OCI-LY3 (cell line): ENCODE data around the gene MAP7D3.

Source experiments
- H2AFZ ChIP-seq: fragments of 200-600, 300-600 bp; shearing (Covaris generic); 2 replicates; pipeline ENCODE4 v1.6.0; 2014; ENCODE audit warnings: antibody characterized with exemption, low read depth, low read length
- H3K27ac ChIP-seq: fragments of 200-600, 300-600 bp; sonication (generic); 2 replicates; pipeline ENCODE4 v1.5.1; 2014; ENCODE audit warnings: mild to moderate bottlenecking, low read length, moderate library complexity, mixed read lengths
- H3K27me3 ChIP-seq: fragments of 200-600, 300-600 bp; sonication (generic); 2 replicates; pipeline ENCODE4 v1.6.1; 2014; ENCODE audit warnings: low read depth, low read length, mixed read lengths
- H3K36me3 ChIP-seq: fragments of 200-600, 300-600 bp; sonication (generic); replicated peaks from 2 replicates; pipeline ENCODE3; 2014; ENCODE audit warnings: low read depth, low read length, mixed read lengths
- H3K4me1 ChIP-seq: fragments of 300-600, 200-600 bp; sonication (generic); 2 replicates; pipeline ENCODE4 v1.6.1; 2014; ENCODE audit warnings: low read length, mixed read lengths
- H3K4me2 ChIP-seq: fragments of 200-600, 300-600 bp; sonication (generic); 2 replicates; pipeline ENCODE4 v1.6.1; 2014; ENCODE audit warnings: low read length, mixed read lengths
- H3K4me3 ChIP-seq: fragments of 300-600, 200-600 bp; sonication (generic); 2 replicates; pipeline ENCODE4 v1.5.1; 2014; ENCODE audit warnings: antibody characterized with exemption, mild to moderate bottlenecking, low read length, moderate library complexity
- H3K79me2 ChIP-seq: fragments of 300-600, 200-600 bp; shearing (Covaris generic); 2 replicates; pipeline ENCODE4 v1.6.1; 2014; ENCODE audit warnings: mild to moderate bottlenecking, low read length, mixed read lengths
- H3K9ac ChIP-seq: fragments of 300-600, 200-600 bp; shearing (Covaris generic); 2 replicates; pipeline ENCODE4 v1.6.0; 2014; ENCODE audit warnings: mild to moderate bottlenecking, low read length, moderate library complexity
- H3K9me3 ChIP-seq: fragments of 200-600, 300-600 bp; shearing (Covaris generic); 2 replicates; pipeline ENCODE4 v1.6.1; 2014; ENCODE audit warnings: low read length, mixed read lengths; ENCODE audit not compliant: insufficient read depth
- H4K20me1 ChIP-seq: fragments of 200-600, 300-600 bp; sonication (generic); 2 replicates; pipeline ENCODE4 v1.6.1; 2016; ENCODE audit warnings: low read length, mixed read lengths; ENCODE audit not compliant: insufficient read depth
- EZH2phosphoT487 ChIP-seq: fragments of 200-600 bp; shearing (Covaris generic); IDR thresholded peaks from 2 replicates; pipeline ENCODE4 v1.6.1; 2018; ENCODE audit warnings: antibody characterized with exemption, mixed run types, low read depth
- TF ChIP-seq, protein P1 (sequence below): fragments of 200-600, 300-600 bp; sonication (generic); IDR thresholded peaks from 2 replicates; pipeline ENCODE4 v1.5.1; 2014; ENCODE audit warnings: antibody characterized with exemption, low read length, low read depth

The MAP7D3 gene

DNA sequence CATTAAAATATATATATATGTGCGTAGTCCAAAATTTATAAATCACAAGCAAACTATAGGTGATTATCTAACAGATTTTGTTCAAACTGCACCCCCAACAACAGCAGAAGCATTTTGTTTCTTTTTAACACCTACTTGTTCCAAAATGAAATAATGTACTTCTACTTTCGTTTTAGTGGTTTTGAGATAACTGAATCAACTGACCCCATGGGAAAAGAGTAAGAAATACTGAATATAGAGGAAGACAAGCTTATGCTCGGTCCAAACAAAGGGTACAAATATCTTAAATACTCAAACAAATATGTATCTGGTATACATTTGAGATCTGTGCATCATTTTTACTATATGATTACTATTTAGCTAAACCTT, 22.4 kb downstream of the MAP7D3 start:
- H3K4me2 ChIP-seq, result no peak overlapping the region
- no peaks in the 10 kb centered on the region for H3K79me2 ChIP-seq
- H3K27me3 ChIP-seq, result no peaks in the 10 kb centered on the region
- no peaks in the 10 kb centered on the region for H3K9me3 ChIP-seq
- H3K36me3 ChIP-seq, result peaks cover 11% of the 10 kb centered on the region
- no peak overlapping the region for H3K4me3 ChIP-seq
- no peak for TF ChIP-seq EZH2phosphoT487
- TF ChIP-seq, protein P1, sequence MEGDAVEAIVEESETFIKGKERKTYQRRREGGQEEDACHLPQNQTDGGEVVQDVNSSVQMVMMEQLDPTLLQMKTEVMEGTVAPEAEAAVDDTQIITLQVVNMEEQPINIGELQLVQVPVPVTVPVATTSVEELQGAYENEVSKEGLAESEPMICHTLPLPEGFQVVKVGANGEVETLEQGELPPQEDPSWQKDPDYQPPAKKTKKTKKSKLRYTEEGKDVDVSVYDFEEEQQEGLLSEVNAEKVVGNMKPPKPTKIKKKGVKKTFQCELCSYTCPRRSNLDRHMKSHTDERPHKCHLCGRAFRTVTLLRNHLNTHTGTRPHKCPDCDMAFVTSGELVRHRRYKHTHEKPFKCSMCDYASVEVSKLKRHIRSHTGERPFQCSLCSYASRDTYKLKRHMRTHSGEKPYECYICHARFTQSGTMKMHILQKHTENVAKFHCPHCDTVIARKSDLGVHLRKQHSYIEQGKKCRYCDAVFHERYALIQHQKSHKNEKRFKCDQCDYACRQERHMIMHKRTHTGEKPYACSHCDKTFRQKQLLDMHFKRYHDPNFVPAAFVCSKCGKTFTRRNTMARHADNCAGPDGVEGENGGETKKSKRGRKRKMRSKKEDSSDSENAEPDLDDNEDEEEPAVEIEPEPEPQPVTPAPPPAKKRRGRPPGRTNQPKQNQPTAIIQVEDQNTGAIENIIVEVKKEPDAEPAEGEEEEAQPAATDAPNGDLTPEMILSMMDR, result no peak
- no peak overlapping the region for H3K9ac ChIP-seq
- H3K4me1 ChIP-seq, result no peaks in the 10 kb centered on the region
- no peak overlapping the region for H3K27ac ChIP-seq
- H4K20me1 ChIP-seq, result no peaks in the 10 kb centered on the region
- H2AFZ ChIP-seq, result no peak overlapping the region

DNA sequence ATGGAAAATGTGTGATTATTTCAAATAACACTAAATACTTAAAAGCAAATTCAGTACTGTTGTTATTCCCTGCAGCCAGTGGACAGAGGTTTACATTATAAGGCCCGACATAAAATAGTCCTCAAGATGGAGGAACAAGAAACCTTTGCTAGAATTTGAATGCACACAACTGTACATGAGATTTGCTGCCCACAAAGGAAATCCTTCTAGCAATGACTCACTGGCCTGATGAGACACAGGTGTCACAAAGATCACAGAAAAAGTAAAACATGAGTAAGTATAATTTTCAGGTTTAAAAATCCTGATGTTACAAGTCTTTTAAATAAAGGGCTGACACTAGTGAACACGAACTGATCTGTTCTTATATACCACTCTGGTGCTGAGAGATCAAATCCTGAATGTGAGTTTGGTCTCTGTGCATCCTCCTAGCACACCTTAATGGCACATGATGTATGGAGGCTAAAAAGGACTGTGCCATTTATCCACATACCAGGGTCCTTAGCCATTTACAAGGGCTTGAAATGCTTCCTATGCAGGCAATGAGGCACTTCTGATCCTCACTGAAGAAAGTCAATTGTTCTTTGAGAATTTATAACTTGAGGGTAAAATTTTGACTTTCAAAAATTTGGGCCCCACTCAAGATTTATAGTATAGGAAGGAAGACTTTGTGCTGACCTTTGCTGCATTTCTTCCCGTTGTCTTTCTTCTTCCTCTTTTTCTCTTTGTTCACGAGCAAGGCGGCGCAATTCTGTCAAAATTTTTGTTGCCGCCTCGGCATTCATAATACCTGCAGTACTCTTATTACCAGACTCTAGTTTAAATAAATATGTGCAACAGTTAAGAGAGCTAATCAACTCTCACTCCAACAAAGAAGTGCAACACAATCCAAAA, 23.0 kb downstream of the MAP7D3 start:
- Histone ChIP-seq H3K79me2 (no peaks in the 10 kb centered on the region), H3K9me3 (no peaks in the 10 kb centered on the region), H2AFZ (no peak overlapping the region), H3K9ac (no peak overlapping the region), H3K27ac (no peak overlapping the region), H3K36me3 (peaks cover 11% of the 10 kb centered on the region), H3K27me3 (no peaks in the 10 kb centered on the region), H4K20me1 (no peaks in the 10 kb centered on the region), H3K4me2 (no peak overlapping the region), H3K4me1 (no peaks in the 10 kb centered on the region), H3K4me3 (no peak overlapping the region)
- TF ChIP-seq, protein P1, result no peak
- no peak for TF ChIP-seq EZH2phosphoT487

DNA sequence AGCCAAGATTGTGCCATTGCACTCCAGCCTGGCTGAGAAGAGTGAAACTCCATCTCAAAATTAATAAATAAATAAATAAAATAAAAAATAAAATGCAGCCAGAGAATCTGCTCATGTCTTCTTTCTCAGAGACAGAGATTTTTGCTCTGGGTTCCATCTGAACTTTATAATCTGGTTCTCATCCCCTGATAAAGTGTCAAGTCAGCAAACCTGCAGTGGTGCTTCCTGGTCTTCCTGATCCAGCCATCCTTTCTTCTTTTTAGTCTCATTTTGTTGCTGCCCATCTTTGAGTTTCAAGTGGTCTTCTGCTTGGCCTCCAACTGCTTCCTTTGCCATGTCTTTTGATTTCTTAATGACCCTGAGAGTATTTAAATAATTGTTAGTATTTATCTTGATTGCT, 24.1 kb downstream of the MAP7D3 start:
- H3K36me3 ChIP-seq, result peaks cover 11% of the 10 kb centered on the region

DNA sequence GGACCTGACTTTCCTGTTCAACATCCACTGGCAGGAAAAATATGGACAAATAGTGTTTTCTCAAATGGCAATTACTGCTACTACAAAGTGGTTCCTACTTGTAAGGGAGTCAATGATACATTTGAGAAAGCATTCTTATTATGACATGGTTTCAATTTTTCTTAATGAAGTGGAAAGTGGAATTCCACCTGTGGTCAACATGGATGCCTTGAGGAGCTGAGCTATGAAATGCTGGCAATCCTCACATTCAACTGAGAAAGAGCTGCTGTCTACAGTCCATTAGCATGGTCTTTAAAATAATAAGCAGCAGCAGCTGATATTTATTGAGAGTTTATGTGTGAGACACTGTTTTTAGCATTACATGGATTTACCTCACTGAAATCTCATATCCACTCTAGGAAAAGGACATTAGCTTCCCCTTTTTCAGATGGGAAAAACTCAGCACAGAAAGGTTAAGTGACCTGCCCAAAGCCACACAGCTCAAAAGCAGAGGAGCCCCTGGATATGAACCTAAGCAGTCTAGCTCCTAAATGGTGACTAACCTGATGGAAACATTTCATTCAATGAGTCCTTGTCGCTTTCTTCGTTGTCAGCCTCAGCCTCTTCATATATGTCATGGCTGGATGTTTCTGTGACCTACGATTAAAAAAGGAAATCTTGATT, 29.2 kb downstream of the MAP7D3 start:
- no peaks in the 10 kb centered on the region for H3K27me3 ChIP-seq
- H2AFZ ChIP-seq, result no peak overlapping the region
- no peak overlapping the region for H3K4me2 ChIP-seq
- H3K4me3 ChIP-seq, result no peak overlapping the region
- no peaks in the 10 kb centered on the region for H3K9me3 ChIP-seq
- H3K36me3 ChIP-seq, result peaks cover 22% of the 10 kb centered on the region
- H3K79me2 ChIP-seq, result no peaks in the 10 kb centered on the region
- no peak overlapping the region for H3K27ac ChIP-seq
- no peak for TF ChIP-seq EZH2phosphoT487
- TF ChIP-seq, protein P1, result no peak
- H3K4me1 ChIP-seq, result no peaks in the 10 kb centered on the region
- no peaks in the 10 kb centered on the region for H4K20me1 ChIP-seq
- no peak overlapping the region for H3K9ac ChIP-seq

More for the DNA sequence above, 24.1 kb downstream of the MAP7D3 start:
- no peak for TF ChIP-seq EZH2phosphoT487
- TF ChIP-seq, protein P1, result no peak
- Histone ChIP-seq H3K27me3 (no peaks in the 10 kb centered on the region), H4K20me1 (no peaks in the 10 kb centered on the region), H3K4me2 (no peak overlapping the region), H3K9me3 (no peaks in the 10 kb centered on the region), H3K4me1 (no peaks in the 10 kb centered on the region), H3K9ac (no peak overlapping the region), H2AFZ (no peak overlapping the region), H3K4me3 (no peak overlapping the region), H3K27ac (no peak overlapping the region), H3K79me2 (no peaks in the 10 kb centered on the region)
